Measurements from ENCODE around the gene POMC.

- TF ChIP-seq, protein P1, sequence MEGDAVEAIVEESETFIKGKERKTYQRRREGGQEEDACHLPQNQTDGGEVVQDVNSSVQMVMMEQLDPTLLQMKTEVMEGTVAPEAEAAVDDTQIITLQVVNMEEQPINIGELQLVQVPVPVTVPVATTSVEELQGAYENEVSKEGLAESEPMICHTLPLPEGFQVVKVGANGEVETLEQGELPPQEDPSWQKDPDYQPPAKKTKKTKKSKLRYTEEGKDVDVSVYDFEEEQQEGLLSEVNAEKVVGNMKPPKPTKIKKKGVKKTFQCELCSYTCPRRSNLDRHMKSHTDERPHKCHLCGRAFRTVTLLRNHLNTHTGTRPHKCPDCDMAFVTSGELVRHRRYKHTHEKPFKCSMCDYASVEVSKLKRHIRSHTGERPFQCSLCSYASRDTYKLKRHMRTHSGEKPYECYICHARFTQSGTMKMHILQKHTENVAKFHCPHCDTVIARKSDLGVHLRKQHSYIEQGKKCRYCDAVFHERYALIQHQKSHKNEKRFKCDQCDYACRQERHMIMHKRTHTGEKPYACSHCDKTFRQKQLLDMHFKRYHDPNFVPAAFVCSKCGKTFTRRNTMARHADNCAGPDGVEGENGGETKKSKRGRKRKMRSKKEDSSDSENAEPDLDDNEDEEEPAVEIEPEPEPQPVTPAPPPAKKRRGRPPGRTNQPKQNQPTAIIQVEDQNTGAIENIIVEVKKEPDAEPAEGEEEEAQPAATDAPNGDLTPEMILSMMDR (IDR thresholded peaks at IDR 0.05; ENCODE audit: low read depth, low read length, poor library complexity, severe bottlenecking), result no peak
- no peak for TF ChIP-seq EZH2phosphoT487 (IDR thresholded peaks at IDR 0.05; ENCODE audit: borderline replicate concordance, low read length)
Observed at GRCh38 chr2:25177211-25177611, 8.8 kb upstream of the POMC start.
